Activated CD8-positive, alpha-beta memory T cell treated with anti-CD3 and anti-CD28 coated beads for 48 hours (primary cell): ENCODE measurements around the gene TM7SF2.
"Not testable (repeated sequence)": the region's sequence is repeated elsewhere in the genome, so short reads cannot be mapped to it uniquely, and the experiment has no call there.

Experiments used
- DNase-seq, 3 experiments: peaks; one replicate each; pipeline ENCODE4 v3.0.0-alpha.2; 2020; ENCODE audit warnings: low read depth in 2 of 3, low spot score in 2 of 3

TM7SF2 gene

DNA sequence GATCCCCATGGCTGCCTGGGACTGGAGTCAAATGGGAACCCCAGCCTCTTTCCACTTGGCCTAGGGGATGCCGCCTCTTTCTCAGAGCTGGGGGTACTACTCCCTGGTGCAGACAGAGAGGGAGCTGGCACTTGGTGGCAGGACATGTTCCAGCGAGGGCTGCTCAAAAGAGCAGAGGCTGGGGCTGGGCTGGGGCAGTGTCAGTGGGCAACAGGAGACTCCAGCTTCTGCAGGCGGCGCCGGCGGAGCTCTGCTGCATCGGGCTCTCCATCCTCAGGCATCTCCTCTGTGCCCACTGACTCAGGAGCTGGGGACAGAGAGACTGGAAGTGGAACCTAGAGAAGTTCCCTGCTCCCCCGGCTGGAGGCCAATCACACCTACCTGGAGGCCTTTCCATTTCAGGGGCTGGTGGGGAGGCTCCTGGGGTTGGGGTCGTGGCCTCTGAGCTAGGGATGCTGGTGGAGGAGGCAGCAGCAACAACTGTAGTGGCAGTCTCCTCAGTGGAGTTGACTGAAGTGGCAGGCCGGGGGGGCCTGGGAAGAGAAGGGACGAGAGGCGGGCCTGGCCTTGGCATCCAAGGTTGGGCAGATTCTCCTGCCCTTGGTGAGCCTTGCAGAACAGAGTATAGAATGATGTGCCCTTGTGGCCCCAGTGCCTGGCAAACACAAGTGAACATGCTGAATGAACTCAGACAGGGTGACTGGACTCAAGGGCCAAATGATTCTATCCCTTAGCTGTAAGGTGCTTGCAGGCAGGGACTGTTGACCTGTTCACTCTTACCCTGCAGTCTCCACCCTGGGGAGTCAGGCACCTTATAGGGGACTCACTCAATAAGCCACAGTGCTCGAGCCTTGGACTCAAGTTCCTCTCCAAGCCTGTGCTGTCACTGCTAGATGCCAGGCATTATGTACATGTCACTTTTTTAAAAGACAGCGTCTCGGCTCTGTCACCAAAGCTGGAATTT lies 16.8 kb downstream of the TM7SF2 start:
- no peak for DNase-seq

DNA sequence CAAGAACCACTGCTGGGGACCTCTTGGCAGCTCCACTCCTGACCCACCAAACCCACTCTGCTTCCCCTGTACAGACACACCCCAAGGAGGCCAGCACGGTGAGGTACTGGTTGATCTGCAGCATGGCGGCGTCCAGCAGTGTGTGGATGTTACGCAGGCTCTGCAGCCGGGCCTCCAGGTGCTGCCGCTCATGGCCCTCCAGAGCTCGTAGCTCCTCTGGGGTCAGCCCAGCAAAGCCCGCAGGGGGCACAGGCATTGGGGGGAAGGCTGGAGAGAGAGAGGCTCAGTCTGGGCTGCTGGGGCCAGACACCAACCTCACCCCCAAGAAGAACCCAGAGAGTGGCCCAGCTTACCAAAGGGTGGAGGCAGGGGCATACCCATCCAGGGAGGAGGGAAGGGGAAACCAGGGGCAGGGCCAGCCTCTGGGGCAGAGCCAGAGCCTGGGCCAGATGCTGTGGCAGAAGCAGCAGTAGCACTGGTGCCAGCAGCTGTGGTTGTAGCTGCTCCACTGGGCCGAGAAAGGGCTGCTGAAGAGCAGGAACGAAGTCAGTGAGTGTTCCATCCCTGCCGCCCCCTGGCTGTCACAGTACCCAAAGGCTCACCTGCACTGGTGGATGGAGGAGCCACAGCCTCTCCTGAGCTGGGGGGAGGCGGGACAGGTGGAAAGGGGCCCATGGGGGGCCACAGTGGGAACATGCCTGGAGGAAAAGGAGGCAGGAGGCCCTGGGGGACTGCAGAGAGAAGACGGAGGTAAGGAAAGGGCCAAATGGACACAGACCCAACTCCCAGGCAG lies 18.2 kb downstream of the TM7SF2 start:
- DNase-seq: no peak

DNA sequence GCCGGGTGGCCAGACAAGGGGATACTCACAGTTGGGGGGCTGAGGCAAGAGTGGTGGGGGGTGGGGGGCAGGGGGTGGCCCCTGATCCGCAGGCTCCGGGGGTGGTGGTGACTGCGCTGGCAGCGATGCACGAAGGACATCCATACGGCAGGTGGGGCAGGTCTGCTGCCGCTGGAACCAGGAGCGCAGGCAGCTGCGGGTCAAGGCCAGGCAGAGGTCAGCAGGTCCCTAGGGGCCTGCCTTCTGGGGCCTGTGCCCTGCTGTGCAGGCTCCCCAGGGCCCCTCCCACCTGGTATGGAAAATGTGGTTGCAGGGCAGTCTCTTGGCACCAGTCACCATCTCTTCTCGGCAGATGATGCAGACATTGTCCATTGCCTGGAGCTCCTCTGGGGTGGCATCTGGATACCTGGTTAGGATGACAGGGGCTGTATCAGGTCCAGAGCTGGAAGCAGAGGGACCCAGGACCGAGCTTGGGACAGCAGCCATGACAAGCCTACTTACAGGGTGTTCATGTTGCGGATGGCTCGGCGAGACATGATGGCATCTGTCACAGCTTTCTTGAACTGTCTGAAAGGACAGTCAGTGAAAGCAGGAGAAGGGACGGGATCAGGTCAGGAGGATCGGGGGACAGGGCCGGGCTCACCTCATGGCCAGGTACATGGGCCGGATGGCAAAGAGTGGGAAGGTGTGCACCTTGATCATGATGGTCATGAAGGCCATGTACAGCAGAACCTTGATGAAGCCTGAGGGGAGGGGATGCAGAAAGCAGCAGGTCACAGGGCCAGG lies 19.2 kb downstream of the TM7SF2 start:
- DNase-seq: no peak

DNA sequence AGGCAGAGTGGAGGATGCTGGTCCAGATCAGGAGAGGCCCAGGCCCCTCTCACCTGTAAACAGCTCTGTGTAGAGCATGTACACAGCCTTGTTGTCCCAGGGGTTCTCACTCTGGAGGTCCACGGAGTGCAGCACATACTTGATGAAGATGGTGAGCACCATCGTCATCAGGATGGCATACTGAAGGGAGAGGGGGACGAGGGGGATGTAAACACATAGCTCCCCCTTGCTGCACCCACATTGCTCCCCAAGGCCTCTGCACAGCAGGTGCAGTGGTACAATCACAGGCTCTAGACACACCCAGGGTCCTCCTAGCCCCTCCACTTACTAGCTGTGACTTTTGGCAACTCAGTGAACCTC lies 19.7 kb downstream of the TM7SF2 start:
- DNase-seq: no peak

DNA sequence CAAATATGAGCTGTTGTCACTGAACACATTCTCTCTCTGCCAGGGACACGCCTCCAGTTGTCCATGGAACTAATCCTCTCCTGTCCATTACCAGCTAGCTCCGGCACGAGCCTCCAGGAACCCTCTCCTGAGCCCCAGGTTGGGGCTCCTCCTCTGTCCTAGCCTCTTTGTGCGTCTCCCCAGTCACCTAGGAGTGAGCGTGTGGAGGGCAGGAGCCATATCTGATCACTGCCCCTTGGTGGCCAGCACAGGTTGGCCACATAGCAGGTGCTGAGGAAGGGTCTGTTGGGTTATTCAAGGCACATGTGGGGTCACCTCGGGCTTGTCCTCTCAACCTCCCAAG lies 20.2 kb downstream of the TM7SF2 start:
- no peak for DNase-seq

DNA sequence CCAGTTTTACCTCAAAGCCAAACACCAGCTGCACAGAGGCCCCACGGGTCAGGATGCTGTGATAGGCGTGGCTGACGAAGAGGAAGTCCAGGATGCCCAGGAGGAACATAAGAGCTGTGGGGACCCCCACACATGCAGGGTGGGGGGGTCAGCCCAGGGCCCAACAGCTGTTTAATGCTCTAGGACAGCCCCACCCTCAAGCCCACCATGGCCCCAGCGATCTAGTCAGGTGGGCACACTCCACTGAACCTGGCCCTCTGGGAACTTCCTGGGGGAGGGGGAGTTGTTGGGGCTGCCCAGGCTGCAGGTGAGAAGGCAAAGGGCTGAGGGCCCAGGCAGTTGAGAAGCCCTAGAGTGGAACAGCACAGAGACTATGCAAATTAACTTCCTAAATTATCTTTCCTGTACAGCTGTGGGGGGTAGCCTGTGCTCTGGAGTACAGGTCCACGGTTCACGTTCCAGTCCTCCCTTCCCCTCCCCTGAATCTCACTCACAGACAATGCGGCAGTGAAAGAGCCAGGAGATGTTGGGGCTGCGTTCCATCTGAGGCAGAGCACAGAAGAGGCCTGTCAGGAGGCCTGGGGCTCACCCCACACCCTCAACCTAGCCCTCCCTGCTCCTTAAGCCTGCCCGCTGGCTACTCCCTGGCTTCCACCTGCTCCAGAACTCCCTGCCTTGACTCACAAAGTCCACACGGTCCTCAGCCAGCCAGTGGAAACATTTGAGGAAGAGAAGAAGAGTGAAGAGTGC lies 20.7 kb downstream of the TM7SF2 start:
- no peak for DNase-seq

DNA sequence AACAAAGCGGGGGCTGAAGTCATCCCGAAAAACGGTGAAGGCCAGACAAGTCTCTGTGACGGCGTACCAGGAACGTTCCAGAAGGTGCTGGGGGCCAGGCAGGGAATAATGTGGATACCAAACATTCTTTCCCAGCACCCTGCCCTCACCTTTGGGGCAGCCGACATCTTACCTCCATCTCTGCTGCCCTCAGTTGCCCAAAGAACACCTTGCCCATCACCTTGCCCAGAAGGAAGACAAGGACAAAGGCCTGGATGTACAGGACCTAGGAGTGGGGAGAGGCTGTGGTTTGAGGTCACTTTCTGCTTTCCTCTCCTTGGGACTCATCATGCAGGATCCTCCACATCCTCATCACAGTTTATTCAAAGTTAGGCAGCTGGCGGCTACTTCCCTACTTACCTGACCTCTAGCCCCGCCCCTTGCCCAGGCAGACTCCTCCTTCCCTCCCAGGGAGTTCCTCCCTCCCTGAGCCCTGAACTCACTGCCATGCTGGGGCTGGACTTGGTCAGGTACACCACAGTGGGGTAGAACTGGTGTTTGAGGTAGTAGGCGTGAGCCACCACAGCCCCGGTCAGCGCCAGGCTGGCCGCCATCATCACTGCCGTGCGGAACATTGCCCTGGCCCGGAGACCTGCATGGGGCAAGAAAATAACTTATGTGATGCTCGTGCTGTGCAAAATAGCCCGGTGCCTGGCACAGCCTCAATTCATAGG lies 21.5 kb downstream of the TM7SF2 start:
- DNase-seq: no peak

DNA sequence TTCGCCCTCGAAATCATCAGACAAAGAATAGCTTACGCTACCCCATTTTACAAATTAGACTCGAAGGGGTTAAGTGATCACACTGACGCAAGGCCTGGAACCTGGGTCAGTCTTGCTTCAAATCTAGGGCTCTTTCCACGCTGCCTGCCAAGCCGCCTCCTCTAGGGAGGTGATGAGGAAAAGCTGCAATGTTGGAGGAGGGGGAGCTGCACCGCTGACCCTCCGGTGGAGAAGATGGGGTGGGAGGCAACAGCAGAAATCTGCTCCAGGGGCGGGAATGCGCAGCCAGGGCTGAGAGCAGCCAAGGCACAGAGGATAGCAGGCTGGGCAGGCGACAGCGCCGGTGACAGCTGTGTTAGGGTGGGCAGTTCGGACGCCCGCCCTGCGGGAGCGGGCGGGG lies 22.1 kb downstream of the TM7SF2 start:
- DNase-seq: no peak

DNA sequence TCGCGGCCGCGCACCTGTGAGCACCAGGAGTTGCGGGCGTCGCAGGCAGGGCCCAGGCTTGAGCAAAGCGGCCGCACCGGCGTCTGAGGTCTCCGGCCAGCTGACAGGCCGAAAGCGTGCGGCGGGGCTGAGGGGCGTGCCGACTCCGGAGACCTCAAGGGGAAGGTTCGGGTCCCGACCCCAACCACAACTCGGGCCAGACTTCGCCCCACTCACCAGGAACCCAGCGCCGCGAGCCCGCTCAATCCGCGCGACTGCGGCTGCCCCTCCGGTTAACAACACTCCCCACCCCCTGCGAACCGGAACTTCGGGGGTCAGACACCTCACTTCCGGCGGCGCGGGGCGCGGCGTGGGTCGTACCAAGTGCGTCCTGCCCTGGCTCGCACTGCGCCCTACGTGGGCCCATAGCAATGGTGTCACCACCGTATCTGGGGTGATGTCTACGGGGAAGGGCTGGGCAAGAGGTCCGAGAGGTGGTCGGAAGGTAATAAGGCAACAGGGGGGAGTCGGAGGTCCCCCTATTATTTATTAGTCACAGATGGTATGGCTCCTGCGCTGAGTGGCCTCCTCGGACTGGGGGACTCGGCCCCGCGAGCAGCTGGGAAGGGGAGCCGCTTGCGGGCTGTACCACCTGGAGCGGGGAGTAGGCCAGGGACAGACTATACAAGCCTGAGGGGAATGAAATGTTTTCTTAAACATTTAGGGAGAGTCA lies 22.7 kb downstream of the TM7SF2 start, which contains the start of gene SYVN1:
TSS of gene SYVN1 (minus strand) at position 280 of the 712 bp plus-strand sequence. CDS start 918 bp downstream, outside the sequence.
- peak; percentile 84 to 87 (median 86) for DNase-seq

DNA sequence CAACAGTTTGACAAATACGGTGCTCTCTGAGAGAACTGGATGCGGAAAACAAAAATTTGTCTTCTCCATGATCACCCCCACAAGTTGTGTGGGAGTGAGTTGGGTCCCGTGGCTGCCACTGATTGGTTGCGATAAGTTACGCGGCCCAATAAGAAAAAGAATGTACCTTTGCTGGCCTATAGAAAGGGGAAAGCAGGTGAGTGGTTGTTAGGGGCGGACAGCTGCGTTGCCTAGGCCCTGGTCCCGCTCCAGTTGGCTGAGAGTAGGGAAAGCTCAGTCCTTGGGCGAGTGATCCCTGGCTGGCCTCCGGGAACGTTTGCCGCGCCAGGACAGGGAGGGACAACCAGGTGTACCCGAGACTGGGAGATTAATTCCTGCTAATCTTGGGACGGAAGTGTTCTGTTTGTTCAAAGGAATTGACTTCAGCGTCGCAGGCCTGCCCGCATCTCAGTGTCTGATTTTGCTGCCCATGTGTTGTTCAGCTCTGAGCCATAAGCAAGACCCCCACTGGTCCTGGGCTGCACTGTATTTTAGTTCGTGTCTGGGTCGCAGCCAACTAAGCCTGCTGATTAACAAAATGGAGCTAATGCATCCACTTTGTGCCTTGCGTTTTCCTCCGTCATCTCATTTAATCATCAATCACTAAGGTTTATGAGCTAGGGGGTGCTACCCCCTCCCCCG lies 23.4 kb downstream of the TM7SF2 start:
- DNase-seq: no peak

DNA sequence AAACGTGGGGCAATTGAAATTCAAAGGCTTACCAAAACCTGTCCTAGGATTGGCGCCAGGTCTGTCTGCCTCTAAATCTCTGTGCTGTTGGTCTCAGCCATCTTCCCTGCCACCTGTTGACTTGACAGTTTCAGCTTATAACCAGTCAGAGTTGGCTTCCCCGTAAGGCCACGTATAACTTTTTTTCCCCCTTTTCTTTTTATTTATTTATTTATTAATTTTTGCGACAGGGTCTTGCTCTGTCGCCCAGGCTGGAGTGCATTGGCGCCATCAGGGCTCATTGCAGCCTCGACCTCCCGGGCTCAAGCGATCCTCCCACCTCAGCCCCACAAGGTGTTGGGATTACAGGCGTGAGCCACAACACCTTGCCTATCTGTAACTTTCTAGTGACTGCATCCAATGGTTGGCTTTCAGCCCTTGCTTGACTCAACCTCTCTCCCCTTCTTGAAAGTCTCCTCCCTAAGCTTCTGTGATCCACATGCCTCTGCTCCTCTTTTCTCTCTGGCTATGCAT lies 24.0 kb downstream of the TM7SF2 start:
- no peak for DNase-seq

DNA sequence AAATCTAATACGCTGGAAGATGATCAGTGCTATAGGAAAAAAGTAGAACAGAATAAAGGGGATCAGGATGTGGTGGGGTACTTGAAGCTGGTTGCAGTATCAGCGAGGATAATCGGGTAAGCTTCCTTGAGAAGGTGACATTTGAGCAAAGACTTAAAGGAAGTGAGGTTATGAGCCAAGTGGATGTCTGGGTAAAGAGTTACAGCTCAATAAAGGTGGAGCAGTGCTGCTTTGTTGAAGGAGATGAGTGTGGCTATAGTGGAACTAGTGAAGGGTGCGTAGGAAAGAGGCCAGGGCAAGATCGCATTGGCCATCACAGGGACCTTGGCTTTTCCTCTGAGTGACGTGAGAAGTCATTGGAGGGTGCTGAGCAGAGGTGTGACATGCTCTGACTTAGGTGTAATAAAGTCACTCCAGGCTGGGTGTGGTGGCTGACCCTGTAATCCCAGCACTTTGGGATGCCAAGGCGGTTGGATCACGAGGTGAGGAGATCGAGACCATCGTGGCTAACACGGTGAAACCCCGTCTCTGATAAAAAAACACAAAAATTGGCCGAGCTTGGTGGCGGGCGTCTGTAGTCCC lies 24.9 kb downstream of the TM7SF2 start:
- DNase-seq: no peak

DNA sequence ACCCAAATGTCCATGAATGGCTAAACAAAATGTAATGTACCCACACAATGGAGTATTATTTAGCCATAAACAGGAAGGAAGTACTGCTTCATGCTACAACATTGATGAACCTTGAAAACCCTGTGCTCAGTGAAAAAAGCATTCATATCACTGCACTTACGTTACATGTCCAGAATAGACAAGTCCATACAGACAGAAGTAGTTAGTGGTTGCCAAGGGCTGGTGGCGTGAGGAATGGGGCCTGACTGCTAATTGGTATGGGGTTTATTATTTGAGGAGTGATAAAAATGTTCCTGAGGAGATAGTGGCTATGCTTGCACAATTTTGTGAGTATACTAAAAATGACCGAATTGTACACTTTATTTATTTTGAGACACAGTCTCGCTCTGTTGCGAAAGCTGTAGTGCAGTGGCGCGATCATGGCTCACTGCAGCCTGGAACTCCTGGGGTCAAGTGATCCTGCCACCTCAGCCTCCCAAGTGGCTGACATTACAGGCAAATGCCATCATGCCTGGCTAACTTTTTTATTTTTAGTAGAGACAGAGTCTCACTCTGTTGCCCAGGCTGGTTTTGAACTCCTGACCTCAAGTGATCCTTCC lies 30.3 kb downstream of the TM7SF2 start:
- DNase-seq: no peak

DNA sequence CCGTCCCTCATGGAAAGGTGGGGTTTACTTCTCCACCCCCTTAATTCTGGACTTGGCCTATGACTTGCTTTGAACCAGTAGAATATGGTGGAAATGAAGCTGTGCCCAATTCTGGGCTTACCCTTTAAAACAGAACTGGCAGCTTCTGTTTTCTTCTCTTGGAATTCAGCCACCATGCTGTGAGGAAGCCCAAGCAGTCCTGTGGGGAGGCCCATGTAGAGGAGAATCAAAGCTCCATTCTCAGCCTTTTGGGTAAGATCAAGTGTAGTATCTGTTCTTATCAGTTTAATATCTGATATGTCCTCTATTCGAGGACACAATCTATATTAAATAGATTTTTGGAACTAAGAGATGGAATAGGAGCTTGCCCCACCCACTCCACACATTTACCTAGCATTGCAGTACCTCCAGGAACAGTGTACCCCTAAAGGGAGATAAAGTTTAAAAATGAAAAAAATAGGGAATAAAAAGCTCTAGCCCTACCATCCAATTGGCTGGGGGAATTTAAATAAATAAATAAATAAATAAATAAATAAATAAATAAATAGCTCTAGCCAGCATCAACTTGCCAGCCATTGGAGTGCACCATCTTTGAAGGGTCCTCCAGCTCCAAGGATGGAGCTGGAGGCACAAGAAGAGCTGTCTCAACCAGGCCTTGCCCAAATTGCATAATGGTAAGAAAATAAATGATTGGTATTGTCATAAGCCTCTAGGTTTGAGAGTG lies 35.8 kb downstream of the TM7SF2 start:
- DNase-seq: no peak

DNA sequence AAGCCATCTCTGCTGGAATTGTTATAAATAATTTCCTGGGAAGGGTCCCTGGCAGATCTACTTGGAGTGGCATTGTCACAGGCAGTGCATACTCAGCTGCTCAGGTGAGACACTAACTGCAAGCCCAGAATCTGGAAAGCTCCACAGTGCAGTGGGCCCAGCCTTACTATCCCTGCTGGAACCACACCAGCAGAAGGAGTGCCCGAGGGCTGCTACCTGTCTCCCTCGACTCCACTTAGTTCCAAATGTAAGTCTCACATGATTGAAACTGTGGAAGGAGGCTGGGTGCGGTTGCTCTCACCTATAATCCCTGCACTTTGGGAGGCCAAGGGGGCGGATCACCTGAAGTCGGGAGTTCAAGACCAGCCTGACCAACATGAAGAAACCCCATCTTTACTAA lies 37.0 kb downstream of the TM7SF2 start:
- DNase-seq: no peak

DNA sequence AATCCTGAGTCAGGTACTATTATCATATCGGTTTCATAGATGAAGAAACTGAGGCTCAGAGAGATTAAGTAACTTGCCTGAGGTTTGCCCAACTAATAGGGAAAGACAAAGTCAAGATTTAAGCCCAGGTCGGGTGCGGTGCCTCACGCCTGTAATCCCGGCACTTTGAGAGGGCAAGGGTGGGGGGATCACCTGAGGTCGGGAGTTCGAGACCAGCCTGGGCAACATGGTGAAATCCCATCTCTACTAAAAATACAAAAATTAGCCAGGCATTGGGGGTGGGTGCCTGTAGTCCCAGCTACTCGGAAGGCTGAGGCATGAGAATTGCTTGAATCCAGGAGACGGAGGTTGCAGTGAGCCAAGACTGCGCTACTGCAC lies 38.4 kb downstream of the TM7SF2 start:
- DNase-seq: not testable (repeated sequence)
